Urothelium cell line (cell line): ENCODE measurements around the gene DAZ1.
"Not testable (repeated sequence)": the region's sequence is repeated elsewhere in the genome, so short reads cannot be mapped to it uniquely, and the experiment has no call there.

Experiments
- DNase-seq: peaks from one replicate; pipeline ENCODE4 v3.0.0; 2011; ENCODE audit warnings: low spot score, mixed read lengths
- FAIRE-seq: peaks from 2 replicates; lab custom pipeline; 2011; peaks lifted over from hg19 to GRCh38; lab: Jason Lieb, UNC

DAZ1 gene

DNA sequence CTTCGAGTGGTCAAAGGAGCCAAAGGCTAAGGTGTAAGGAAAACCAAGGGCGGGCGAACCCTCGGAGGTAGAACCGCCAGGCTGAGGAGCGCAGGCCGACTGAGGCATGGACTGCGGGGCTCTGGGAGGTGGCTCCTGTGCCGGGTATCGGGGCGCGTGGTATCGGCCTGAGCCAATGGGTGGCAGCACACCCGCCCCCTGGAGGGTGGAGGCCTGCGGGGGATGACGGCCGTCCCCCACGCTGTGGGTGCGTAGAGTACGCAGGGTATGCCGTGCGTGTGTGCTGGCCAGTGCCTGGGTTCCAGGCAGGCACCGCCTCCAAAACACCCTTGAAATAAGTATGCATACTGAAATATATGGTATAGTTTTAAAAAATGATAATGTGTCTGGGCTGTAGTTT, at the start of gene DAZ1:
Gene DAZ1, minus strand, starts transcription at position 101 of the 400 bp plus-strand sequence. CDS start 208 bp downstream, outside the sequence.
- not testable (repeated sequence) for DNase-seq, FAIRE-seq

DNA sequence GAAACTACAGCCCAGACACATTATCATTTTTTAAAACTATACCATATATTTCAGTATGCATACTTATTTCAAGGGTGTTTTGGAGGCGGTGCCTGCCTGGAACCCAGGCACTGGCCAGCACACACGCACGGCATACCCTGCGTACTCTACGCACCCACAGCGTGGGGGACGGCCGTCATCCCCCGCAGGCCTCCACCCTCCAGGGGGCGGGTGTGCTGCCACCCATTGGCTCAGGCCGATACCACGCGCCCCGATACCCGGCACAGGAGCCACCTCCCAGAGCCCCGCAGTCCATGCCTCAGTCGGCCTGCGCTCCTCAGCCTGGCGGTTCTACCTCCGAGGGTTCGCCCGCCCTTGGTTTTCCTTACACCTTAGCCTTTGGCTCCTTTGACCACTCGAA, 20.4 kb upstream of the DAZ1 start, which contains the start of gene DAZ2:
Gene DAZ2, plus strand, starts transcription at position 301 of the 400 bp plus-strand sequence. CDS start 208 bp downstream, outside the sequence.
- DNase-seq, FAIRE-seq: not testable (repeated sequence)

- DNase-seq, FAIRE-seq: not testable (repeated sequence)
Observed at GRCh38 chrY:23210681-23211080, 11.9 kb upstream of the DAZ1 start.

GRCh38 chrY:23209802-23210495, 11.1 kb upstream of the DAZ1 start:
- not testable (repeated sequence) for FAIRE-seq, DNase-seq

GRCh38 chrY:23207455-23207854, 8.6 kb upstream of the DAZ1 start:
- not testable (repeated sequence) for FAIRE-seq, DNase-seq
